GM12878 (cell line): ENCODE measurements around the gene GSG1. TPM values are rescaled to one million over a fixed set of nuclear protein-coding genes. Genes with fewer than 3 reads are reported as not detected.
A peak's percentile ranks its signal among the peaks of the same experiment; 100 is the strongest.

Source experiments
- ATF7 ChIP-seq: fragments of 450-650 bp; IDR thresholded peaks from 2 replicates; pipeline ENCODE4 v1.6.1; 2016; ENCODE audit warnings: low read depth, mild to moderate bottlenecking
- BCL11A ChIP-seq: IDR thresholded peaks from 2 replicates; pipeline ENCODE4 v1.6.1; 2011; ENCODE audit warnings: low read depth, low read length
- CHD4 ChIP-seq: fragments of 200-600 bp; sonication (generic); IDR thresholded peaks from 2 replicates; pipeline ENCODE4 v1.6.1; 2016; ENCODE audit warnings: mild to moderate bottlenecking
- E2F4 ChIP-seq: IDR thresholded peaks from 2 replicates; pipeline ENCODE4 v1.6.1; 2012; ENCODE audit warnings: low read depth, low read length, improper control_type of control experiment
- E4F1 ChIP-seq: fragments of 450-650 bp; IDR thresholded peaks from 2 replicates; pipeline ENCODE4 v1.6.1; 2018; ENCODE audit warnings: borderline replicate concordance, mild to moderate bottlenecking; ENCODE audit not compliant: partially characterized antibody
- ETV6 ChIP-seq, 2 experiments: fragments of 450-650 bp in 1 of 2; IDR thresholded peaks in 1 of 2; conservative IDR thresholded peaks in 1 of 2; 2 replicates each; pipeline ENCODE4 v1.6.1; 2014; ENCODE audit warnings: antibody characterized with exemption in 1 of 2, borderline replicate concordance in 1 of 2, low read depth in 1 of 2, mild to moderate bottlenecking in 1 of 2, moderate library complexity in 1 of 2
- FOXM1 ChIP-seq: IDR thresholded peaks from 2 replicates; pipeline ENCODE4 v1.6.1; 2012; ENCODE audit warnings: low read depth, mild to moderate bottlenecking, inconsistent platforms, low read length, moderate library complexity
- IKZF1 ChIP-seq: fragments of 450-650 bp; conservative IDR thresholded peaks from 2 replicates; pipeline ENCODE4 v1.6.1; 2017; ENCODE audit warnings: antibody characterized with exemption, mild to moderate bottlenecking
- IKZF2 ChIP-seq, 2 experiments: fragments of 450-650 bp; IDR thresholded peaks; 2 replicates each; pipeline ENCODE4 v1.6.1; 2017; ENCODE audit warnings: mild to moderate bottlenecking in 2 of 2, moderate library complexity in 2 of 2
- JUNB ChIP-seq: IDR thresholded peaks from 2 replicates; pipeline ENCODE4 v1.6.1; 2016; ENCODE audit warnings: antibody characterized with exemption, mild to moderate bottlenecking
- MAX ChIP-seq: IDR thresholded peaks from 2 replicates; pipeline ENCODE4 v1.6.1; 2012; ENCODE audit warnings: low read depth, low read length, improper control_type of control experiment
- MTA2 ChIP-seq: fragments of 450-650 bp; IDR thresholded peaks from 2 replicates; pipeline ENCODE4 v1.6.1; 2016; ENCODE audit warnings: low read depth, mild to moderate bottlenecking, moderate library complexity
- MTA3 ChIP-seq: IDR thresholded peaks from 2 replicates; pipeline ENCODE4 v1.6.1; 2012; ENCODE audit warnings: low read length, inconsistent platforms, borderline replicate concordance
- NR2F1 ChIP-seq: fragments of 450-650 bp; conservative IDR thresholded peaks from 2 replicates; pipeline ENCODE4 v1.6.1; 2017; ENCODE audit warnings: mild to moderate bottlenecking
- PKNOX1 ChIP-seq: fragments of 450-650 bp; IDR thresholded peaks from 2 replicates; pipeline ENCODE4 v1.6.1; 2016; ENCODE audit warnings: mild to moderate bottlenecking
- POLR2A ChIP-seq: IDR thresholded peaks from 2 replicates; pipeline ENCODE4 v1.6.1; 2011; ENCODE audit warnings: low read depth, mild to moderate bottlenecking, low read length
- REST ChIP-seq: IDR thresholded peaks from 2 replicates; pipeline ENCODE4 v1.6.1; 2012; ENCODE audit warnings: mild to moderate bottlenecking, low read depth, low read length
- RFX5 ChIP-seq: IDR thresholded peaks from 2 replicates; pipeline ENCODE4 v1.6.1; 2011; ENCODE audit warnings: low read depth, low read length, improper control_type of control experiment
- SMC3 ChIP-seq: IDR thresholded peaks from 2 replicates; pipeline ENCODE4 v1.6.1; 2011; ENCODE audit warnings: low read length, improper control_type of control experiment, borderline replicate concordance
- SREBF2 ChIP-seq: IDR thresholded peaks from 2 replicates; pipeline ENCODE4 v1.6.1; 2012; ENCODE audit warnings: mild to moderate bottlenecking, low read length
- STAT3 ChIP-seq: IDR thresholded peaks from 2 replicates; pipeline ENCODE4 v1.6.1; 2011; ENCODE audit warnings: low read depth, low read length, improper control_type of control experiment
- TCF12 ChIP-seq: IDR thresholded peaks from 2 replicates; pipeline ENCODE4 v1.6.1; 2011; ENCODE audit warnings: low read depth, mild to moderate bottlenecking, low read length
- WRNIP1 ChIP-seq: IDR thresholded peaks from 2 replicates; pipeline ENCODE4 v1.6.1; 2011; ENCODE audit warnings: low read depth, low read length, improper control_type of control experiment, borderline replicate concordance
- ZNF384 ChIP-seq: IDR thresholded peaks from 2 replicates; pipeline ENCODE4 v1.6.1; 2012; ENCODE audit warnings: low read depth, mild to moderate bottlenecking, low read length, improper control_type of control experiment, borderline replicate concordance
- polyA plus RNA-seq, 11 experiments: library from polyadenylated mRNA; depleted of rRNA in 4 of 11; unstranded in 6 of 11; stranded (reverse) in 5 of 11; fragments of >200 nt; fragmentation: Nextera tagmentation in 4 of 11; fragmentation: Illumina TruSeq in 1 of 11; extraction: Ambion mirVana in 4 of 11; extraction: Trizol in 1 of 11; gene quantifications; 1 replicate in 1 of 11; 2 replicates in 10 of 11; pipeline versions ENCODE4 v1.2.1 to v1.2.3, GENCODE V29; 2011 to 2016; ENCODE audit warnings: inconsistent platforms in 2 of 11, missing spikeins in 2 of 11, low read depth in 1 of 11
- total RNA-seq, 4 experiments: library from RNA; depleted of rRNA in 3 of 4; stranded (reverse); fragments of >200 nt in 3 of 4; fragmentation: Illumina TruSeq in 1 of 4; extraction: Trizol in 1 of 4; gene quantifications; 2 replicates each; pipeline versions ENCODE4 v1.2.1 to v1.2.3, GENCODE V29; 2013 to 2021

The GSG1 gene
- total and polyA plus RNA-seq, 10 of the 15 experiments (the other 5 are each of a cell fraction or from before 2014, with no cell fraction given), result not detected

- TF ChIP-seq E2F4, result no peak
- no peak for TF ChIP-seq CHD4
- TF ChIP-seq FOXM1, result no peak
- TF ChIP-seq ETV6 (conservative IDR thresholded peaks at IDR 0.05 in 1 of 2, IDR thresholded peaks at IDR 0.05 in 1 of 2; ENCODE audit: borderline replicate concordance in 1 of 2, low read depth in 1 of 2), result no peak
- TF ChIP-seq NR2F1, result no peak
- no peak for TF ChIP-seq IKZF2 (IDR thresholded peaks at IDR 0.05)
- no peak for TF ChIP-seq STAT3
- no peak for TF ChIP-seq REST
- TF ChIP-seq POLR2A, result peak; percentile 22; the same call in 1 of the 2 replicates
- TF ChIP-seq JUNB, result no peak
- TF ChIP-seq IKZF1, result peak; percentile 93
- TF ChIP-seq SMC3, result no peak
- TF ChIP-seq TCF12, result no peak
- TF ChIP-seq E4F1, result no peak
- no peak for TF ChIP-seq ATF7
- no peak for TF ChIP-seq MTA3
- TF ChIP-seq MTA2, result no peak
- no peak for TF ChIP-seq ZNF384
- TF ChIP-seq WRNIP1, result no peak
- TF ChIP-seq BCL11A, result no peak
- TF ChIP-seq SREBF2, result no peak
- no peak for TF ChIP-seq RFX5
- no peak for TF ChIP-seq PKNOX1
- no peak for TF ChIP-seq MAX
These were observed 59.2 kb downstream of the GSG1 start, which contains the start of gene FAM234B (continued) for GRCh38 chr12:13044002-13044905.
